ENCODE measurements around the gene ITCH. TPM values are rescaled to one million over a fixed set of nuclear protein-coding genes. Genes with fewer than 3 reads are reported as not detected.

The ITCH gene
- total RNA-seq, 1 experiment from 2014 or later, result 78.8 TPM

DNA sequence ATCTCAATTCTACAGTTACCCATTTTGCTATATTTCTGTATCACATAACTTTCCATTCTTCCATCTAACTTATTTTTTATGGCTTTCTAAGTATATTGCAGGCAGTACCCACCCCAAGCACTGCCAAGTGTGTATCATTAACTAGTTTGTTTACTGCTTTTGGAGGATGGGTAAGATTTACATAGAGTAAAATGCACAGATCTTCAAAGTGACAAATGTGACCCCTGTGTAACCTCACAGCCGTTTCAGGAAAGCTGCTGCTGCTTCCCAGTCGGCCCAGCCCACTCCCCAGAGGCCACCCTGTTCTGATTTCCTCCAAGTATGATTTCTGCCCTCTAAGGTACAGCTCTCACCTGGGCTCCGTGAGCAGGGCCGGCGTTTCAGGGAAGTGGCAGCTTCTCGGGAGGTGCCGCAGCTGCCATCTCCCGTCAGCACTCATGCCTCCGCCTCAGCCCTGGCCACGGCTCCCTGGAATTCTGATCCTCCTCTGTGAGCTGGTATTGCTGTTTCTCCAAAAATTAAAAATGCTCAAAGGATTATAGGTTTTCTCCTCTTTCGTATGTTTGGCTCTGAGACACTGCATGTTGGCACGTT, 180.5 kb downstream of the ITCH start:
- no peak for ATAC-seq

More for the DNA sequence above, 180.5 kb downstream of the ITCH start:
- Histone ChIP-seq H3K9ac (ENCODE audit: low read length) (no peak overlapping the region), H3K27ac (ENCODE audit: low read depth, low read length) (no peak overlapping the region), H4K20me1 (ENCODE audit: insufficient read depth) (no peaks in the 10 kb centered on the region), H2AFZ (ENCODE audit: low read depth, low read length, poor library complexity, severe bottlenecking) (no peak overlapping the region), H3K4me1 (ENCODE audit: control insufficient read depth in 1 of 2, insufficient read depth in 2 of 2, low read length in 2 of 2) (no peaks in the 10 kb centered on the region), H3K79me2 (ENCODE audit: insufficient read depth, low read length) (no peaks in the 10 kb centered on the region), H3K9me2 (ENCODE audit: insufficient read depth) (no peaks in the 10 kb centered on the region), H3K36me3 (ENCODE audit: control insufficient read depth in 1 of 2, insufficient read depth in 2 of 2, low read length in 2 of 2) (peaks cover 14 to 17% of the 10 kb centered on the region in 2 experiments; a peak in 3 of 4 replicates), H3K4me3 (replicated peaks in 1 of 2; ENCODE audit: low read depth in 1 of 2, low read length in 2 of 2) (no peak overlapping the region), H3K9me3 (ENCODE audit: control insufficient read depth in 1 of 2, insufficient read depth in 1 of 2, low read depth in 1 of 2, low read length in 2 of 2) (no peaks in the 10 kb centered on the region), H3K27me3 (ENCODE audit: insufficient read depth, low read length) (no peaks in the 10 kb centered on the region), H3K4me2 (ENCODE audit: low read length) (no peak overlapping the region)
- CTCF ChIA-PET, result interaction anchor here (1.0 kb wide), 1 partner anchor 231 kb away, joined by 3 read pairs; no protein-coding TSS in a partner anchor
- intact Hi-C loops (cut with micrococcal nuclease), result no loop called here
- no peak for DNase-seq (ENCODE audit: low read depth, low spot score)
- BruUV-seq (replicated peaks), result no TSS peak
- TF ChIP-seq, protein P1, sequence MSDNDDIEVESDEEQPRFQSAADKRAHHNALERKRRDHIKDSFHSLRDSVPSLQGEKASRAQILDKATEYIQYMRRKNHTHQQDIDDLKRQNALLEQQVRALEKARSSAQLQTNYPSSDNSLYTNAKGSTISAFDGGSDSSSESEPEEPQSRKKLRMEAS (IDR thresholded peaks at IDR 0.05), result no peak
- no peak for TF ChIP-seq EZH2phosphoT487 (IDR thresholded peaks at IDR 0.05; ENCODE audit: borderline replicate concordance)
- TF ChIP-seq CEBPB (IDR thresholded peaks at IDR 0.05; ENCODE audit: low read depth), result no peak
- TF ChIP-seq POLR2AphosphoS5 (IDR thresholded peaks at IDR 0.05; ENCODE audit: low read depth, low read length), result no peak
- TF ChIP-seq YY1 (IDR thresholded peaks at IDR 0.05; ENCODE audit: extremely low read depth, insufficient replicate concordance, low read depth, low read length), result no peak
- no peak for TF ChIP-seq ZFX (IDR thresholded peaks at IDR 0.05)
- no peak for TF ChIP-seq JUND (IDR thresholded peaks at IDR 0.05)
- TF ChIP-seq SP1 (IDR thresholded peaks at IDR 0.05; ENCODE audit: low read depth), result no peak
- TF ChIP-seq EGR1 (IDR thresholded peaks at IDR 0.05; ENCODE audit: low read depth), result no peak
- TF ChIP-seq, protein P2, sequence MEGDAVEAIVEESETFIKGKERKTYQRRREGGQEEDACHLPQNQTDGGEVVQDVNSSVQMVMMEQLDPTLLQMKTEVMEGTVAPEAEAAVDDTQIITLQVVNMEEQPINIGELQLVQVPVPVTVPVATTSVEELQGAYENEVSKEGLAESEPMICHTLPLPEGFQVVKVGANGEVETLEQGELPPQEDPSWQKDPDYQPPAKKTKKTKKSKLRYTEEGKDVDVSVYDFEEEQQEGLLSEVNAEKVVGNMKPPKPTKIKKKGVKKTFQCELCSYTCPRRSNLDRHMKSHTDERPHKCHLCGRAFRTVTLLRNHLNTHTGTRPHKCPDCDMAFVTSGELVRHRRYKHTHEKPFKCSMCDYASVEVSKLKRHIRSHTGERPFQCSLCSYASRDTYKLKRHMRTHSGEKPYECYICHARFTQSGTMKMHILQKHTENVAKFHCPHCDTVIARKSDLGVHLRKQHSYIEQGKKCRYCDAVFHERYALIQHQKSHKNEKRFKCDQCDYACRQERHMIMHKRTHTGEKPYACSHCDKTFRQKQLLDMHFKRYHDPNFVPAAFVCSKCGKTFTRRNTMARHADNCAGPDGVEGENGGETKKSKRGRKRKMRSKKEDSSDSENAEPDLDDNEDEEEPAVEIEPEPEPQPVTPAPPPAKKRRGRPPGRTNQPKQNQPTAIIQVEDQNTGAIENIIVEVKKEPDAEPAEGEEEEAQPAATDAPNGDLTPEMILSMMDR (IDR thresholded peaks at IDR 0.05 in 2 of 3, conservative IDR thresholded peaks at IDR 0.05 in 1 of 3; ENCODE audit: borderline replicate concordance in 1 of 3, insufficient read depth in 1 of 3, low read depth in 2 of 3, low read length in 2 of 3), result no peak
- TF ChIP-seq SRF (IDR thresholded peaks at IDR 0.05; ENCODE audit: low read depth), result no peak
- TF ChIP-seq, protein P3, sequence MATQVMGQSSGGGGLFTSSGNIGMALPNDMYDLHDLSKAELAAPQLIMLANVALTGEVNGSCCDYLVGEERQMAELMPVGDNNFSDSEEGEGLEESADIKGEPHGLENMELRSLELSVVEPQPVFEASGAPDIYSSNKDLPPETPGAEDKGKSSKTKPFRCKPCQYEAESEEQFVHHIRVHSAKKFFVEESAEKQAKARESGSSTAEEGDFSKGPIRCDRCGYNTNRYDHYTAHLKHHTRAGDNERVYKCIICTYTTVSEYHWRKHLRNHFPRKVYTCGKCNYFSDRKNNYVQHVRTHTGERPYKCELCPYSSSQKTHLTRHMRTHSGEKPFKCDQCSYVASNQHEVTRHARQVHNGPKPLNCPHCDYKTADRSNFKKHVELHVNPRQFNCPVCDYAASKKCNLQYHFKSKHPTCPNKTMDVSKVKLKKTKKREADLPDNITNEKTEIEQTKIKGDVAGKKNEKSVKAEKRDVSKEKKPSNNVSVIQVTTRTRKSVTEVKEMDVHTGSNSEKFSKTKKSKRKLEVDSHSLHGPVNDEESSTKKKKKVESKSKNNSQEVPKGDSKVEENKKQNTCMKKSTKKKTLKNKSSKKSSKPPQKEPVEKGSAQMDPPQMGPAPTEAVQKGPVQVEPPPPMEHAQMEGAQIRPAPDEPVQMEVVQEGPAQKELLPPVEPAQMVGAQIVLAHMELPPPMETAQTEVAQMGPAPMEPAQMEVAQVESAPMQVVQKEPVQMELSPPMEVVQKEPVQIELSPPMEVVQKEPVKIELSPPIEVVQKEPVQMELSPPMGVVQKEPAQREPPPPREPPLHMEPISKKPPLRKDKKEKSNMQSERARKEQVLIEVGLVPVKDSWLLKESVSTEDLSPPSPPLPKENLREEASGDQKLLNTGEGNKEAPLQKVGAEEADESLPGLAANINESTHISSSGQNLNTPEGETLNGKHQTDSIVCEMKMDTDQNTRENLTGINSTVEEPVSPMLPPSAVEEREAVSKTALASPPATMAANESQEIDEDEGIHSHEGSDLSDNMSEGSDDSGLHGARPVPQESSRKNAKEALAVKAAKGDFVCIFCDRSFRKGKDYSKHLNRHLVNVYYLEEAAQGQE (IDR thresholded peaks at IDR 0.05; ENCODE audit: low read depth), result no peak
- no peak for TF ChIP-seq ELF1 (IDR thresholded peaks at IDR 0.05; ENCODE audit: borderline replicate concordance, low read depth)
- RAD21 ChIA-PET (ENCODE audit: low non-redundant PET in 1 of 2, low total read pairs in 2 of 2, uncharacterized antibody in 2 of 2, unreplicated experiment in 2 of 2), result no interaction called here
- POLR2A ChIA-PET, result no interaction called here
